SK-N-SH treated with all-trans-retinoic acid at 6 μM for 48 hours (cell line): ENCODE data around the gene TMEM131.

Source experiments
- ATAC-seq: fragments of 200-7000 bp; cut with Tn5 transposase; 3 replicates; pipeline ENCODE4 v1.9.1; 2020; ENCODE audit warnings: mild to moderate bottlenecking, moderate library complexity
- ARNTL ChIP-seq: fragments of 450-650 bp; formaldehyde crosslinking; IDR thresholded peaks from 2 replicates; pipeline ENCODE4 v1.5.0; 2020; ENCODE audit warnings: low read depth, mild to moderate bottlenecking, moderate library complexity, borderline replicate concordance
- BACH2 ChIP-seq: fragments of 250-450 bp; sonication (Bioruptor Pico); IDR thresholded peaks from 2 replicates; pipeline ENCODE4 v1.9.0; 2021; ENCODE audit warnings: mild to moderate bottlenecking, borderline replicate concordance
- CSDC2 ChIP-seq: fragments of 250-450 bp; sonication (Bioruptor Pico); IDR thresholded peaks from 2 replicates; pipeline ENCODE4 v1.5.0; 2020; ENCODE audit warnings: mild to moderate bottlenecking, moderate library complexity
- ESRRG ChIP-seq: fragments of 250-450 bp; sonication (Bioruptor Pico); IDR thresholded peaks from 2 replicates; pipeline ENCODE4 v1.6.1; 2021; ENCODE audit warnings: mild to moderate bottlenecking
- ISL1 ChIP-seq: fragments of 250-450 bp; sonication (Bioruptor Pico); IDR thresholded peaks from 2 replicates; pipeline ENCODE4 v2.1.2; 2022; ENCODE audit warnings: mild to moderate bottlenecking, moderate library complexity
- OSR1 ChIP-seq: fragments of 250-450 bp; sonication (Bioruptor Pico); IDR thresholded peaks from 2 replicates; pipeline ENCODE4 v1.8.0; 2022; ENCODE audit warnings: moderate library complexity, mild to moderate bottlenecking, inconsistent platforms
- PPARA ChIP-seq: fragments of 250-450 bp; sonication (Bioruptor Pico); IDR thresholded peaks from 2 replicates; pipeline ENCODE4 v1.5.0; 2020; ENCODE audit warnings: mild to moderate bottlenecking, borderline replicate concordance
- RARB ChIP-seq: fragments of 250-450 bp; sonication (Bioruptor Pico); IDR thresholded peaks from 2 replicates; pipeline ENCODE4 v1.8.0; 2021; ENCODE audit warnings: mild to moderate bottlenecking, moderate library complexity
- SNAI2 ChIP-seq: fragments of 250-450 bp; sonication (Bioruptor Pico); IDR thresholded peaks from 2 replicates; pipeline ENCODE4 v1.5.0; 2020; ENCODE audit warnings: mild to moderate bottlenecking, moderate library complexity
- TCF4 ChIP-seq: fragments of 250-450 bp; sonication (Bioruptor Pico); IDR thresholded peaks from 2 replicates; pipeline ENCODE4 v1.8.0; 2021; ENCODE audit warnings: mild to moderate bottlenecking, moderate library complexity, borderline replicate concordance
- TOX ChIP-seq: fragments of 250-450 bp; sonication (Bioruptor Pico); IDR thresholded peaks from 2 replicates; pipeline ENCODE4 v1.8.0; 2021; ENCODE audit warnings: mild to moderate bottlenecking, moderate library complexity, borderline replicate concordance
- ZFP3 ChIP-seq: fragments of 250-450 bp; sonication (Bioruptor Pico); IDR thresholded peaks from 2 replicates; pipeline ENCODE4 v1.5.0; 2020; ENCODE audit warnings: mild to moderate bottlenecking, moderate library complexity
- ZFP30 ChIP-seq: fragments of 450-650 bp; formaldehyde crosslinking; IDR thresholded peaks from 2 replicates; pipeline ENCODE4 v1.5.0; 2022; ENCODE audit warnings: mild to moderate bottlenecking, moderate library complexity
- ZNF565 ChIP-seq: fragments of 450-650 bp; formaldehyde crosslinking; conservative IDR thresholded peaks from 2 replicates; pipeline ENCODE4 v1.5.0; 2020; ENCODE audit warnings: low read depth, mild to moderate bottlenecking, moderate library complexity
- ZNF8 ChIP-seq: fragments of 450-650 bp; formaldehyde crosslinking; IDR thresholded peaks from 2 replicates; pipeline ENCODE4 v1.5.0; 2020; ENCODE audit warnings: mild to moderate bottlenecking, moderate library complexity
- TF ChIP-seq, protein P1 (sequence below): fragments of 250-450 bp; sonication (Bioruptor Pico); IDR thresholded peaks from 2 replicates; pipeline ENCODE4 v1.5.1; 2020; ENCODE audit warnings: low read depth, mild to moderate bottlenecking, moderate library complexity
- TF ChIP-seq, protein P2 (sequence below): fragments of 250-450 bp; sonication (Bioruptor Pico); IDR thresholded peaks from 2 replicates; pipeline ENCODE4 v1.8.0; 2020; ENCODE audit warnings: mild to moderate bottlenecking, moderate library complexity, borderline replicate concordance
- TF ChIP-seq, protein P3 (sequence below): fragments of 250-450 bp; sonication (Bioruptor Pico); IDR thresholded peaks from 2 replicates; pipeline ENCODE4 v1.5.0; 2020; ENCODE audit warnings: mild to moderate bottlenecking, moderate library complexity
- TF ChIP-seq, protein P4 (sequence below): fragments of 250-450 bp; sonication (Bioruptor Pico); IDR thresholded peaks from 2 replicates; pipeline ENCODE4 v1.8.0; 2021; ENCODE audit warnings: low read depth, mild to moderate bottlenecking, moderate library complexity, borderline replicate concordance

TMEM131 gene

DNA sequence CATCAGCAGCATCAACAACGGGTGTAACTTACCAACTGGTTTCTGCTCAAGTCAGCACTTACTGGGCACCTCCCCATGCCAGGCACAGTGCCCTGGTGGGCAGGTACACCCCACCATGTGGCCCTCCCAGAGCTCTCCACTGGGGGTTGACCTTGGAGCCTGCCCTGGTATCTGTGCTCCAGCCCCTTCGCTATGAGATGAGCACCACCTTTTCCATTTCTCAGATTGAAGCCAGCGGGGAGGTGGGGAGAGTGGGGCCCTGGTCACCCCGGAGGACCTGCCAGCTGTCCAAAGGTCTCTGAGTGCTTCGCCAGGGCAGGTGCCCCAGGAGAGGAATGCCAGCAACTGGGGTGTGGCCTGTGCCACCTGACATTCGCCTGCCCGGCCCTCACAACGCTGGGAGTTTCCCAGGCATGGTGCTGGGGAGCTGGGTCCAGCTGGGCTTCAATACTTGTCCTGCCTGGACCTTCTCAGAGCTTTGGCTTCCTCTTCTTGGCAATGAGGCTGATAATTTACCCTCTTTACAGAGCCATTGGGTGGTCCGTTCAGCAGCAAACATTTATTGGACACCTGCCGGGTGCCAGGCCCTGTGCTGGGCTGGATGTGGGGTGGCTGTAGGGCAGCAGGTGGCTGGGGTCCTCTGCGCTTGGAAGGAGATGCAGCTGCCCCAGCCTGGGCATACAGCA lies 288.2 kb downstream of the TMEM131 start:
- no peak for TF ChIP-seq ZFP3 (CRISPR knock-in tag)
- TF ChIP-seq PPARA, result no peak
- TF ChIP-seq, protein P1, sequence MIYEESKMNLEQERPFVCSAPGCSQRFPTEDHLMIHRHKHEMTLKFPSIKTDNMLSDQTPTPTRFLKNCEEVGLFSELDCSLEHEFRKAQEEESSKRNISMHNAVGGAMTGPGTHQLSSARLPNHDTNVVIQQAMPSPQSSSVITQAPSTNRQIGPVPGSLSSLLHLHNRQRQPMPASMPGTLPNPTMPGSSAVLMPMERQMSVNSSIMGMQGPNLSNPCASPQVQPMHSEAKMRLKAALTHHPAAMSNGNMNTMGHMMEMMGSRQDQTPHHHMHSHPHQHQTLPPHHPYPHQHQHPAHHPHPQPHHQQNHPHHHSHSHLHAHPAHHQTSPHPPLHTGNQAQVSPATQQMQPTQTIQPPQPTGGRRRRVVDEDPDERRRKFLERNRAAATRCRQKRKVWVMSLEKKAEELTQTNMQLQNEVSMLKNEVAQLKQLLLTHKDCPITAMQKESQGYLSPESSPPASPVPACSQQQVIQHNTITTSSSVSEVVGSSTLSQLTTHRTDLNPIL (CRISPR knock-in tag), result no peak
- no peak for TF ChIP-seq ARNTL (CRISPR knock-in tag)
- TF ChIP-seq ZNF8, result no peak
- TF ChIP-seq SNAI2, result no peak
- TF ChIP-seq, protein P2, sequence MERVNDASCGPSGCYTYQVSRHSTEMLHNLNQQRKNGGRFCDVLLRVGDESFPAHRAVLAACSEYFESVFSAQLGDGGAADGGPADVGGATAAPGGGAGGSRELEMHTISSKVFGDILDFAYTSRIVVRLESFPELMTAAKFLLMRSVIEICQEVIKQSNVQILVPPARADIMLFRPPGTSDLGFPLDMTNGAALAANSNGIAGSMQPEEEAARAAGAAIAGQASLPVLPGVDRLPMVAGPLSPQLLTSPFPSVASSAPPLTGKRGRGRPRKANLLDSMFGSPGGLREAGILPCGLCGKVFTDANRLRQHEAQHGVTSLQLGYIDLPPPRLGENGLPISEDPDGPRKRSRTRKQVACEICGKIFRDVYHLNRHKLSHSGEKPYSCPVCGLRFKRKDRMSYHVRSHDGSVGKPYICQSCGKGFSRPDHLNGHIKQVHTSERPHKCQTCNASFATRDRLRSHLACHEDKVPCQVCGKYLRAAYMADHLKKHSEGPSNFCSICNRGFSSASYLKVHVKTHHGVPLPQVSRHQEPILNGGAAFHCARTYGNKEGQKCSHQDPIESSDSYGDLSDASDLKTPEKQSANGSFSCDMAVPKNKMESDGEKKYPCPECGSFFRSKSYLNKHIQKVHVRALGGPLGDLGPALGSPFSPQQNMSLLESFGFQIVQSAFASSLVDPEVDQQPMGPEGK (CRISPR knock-in tag), result no peak
- TF ChIP-seq, protein P3, sequence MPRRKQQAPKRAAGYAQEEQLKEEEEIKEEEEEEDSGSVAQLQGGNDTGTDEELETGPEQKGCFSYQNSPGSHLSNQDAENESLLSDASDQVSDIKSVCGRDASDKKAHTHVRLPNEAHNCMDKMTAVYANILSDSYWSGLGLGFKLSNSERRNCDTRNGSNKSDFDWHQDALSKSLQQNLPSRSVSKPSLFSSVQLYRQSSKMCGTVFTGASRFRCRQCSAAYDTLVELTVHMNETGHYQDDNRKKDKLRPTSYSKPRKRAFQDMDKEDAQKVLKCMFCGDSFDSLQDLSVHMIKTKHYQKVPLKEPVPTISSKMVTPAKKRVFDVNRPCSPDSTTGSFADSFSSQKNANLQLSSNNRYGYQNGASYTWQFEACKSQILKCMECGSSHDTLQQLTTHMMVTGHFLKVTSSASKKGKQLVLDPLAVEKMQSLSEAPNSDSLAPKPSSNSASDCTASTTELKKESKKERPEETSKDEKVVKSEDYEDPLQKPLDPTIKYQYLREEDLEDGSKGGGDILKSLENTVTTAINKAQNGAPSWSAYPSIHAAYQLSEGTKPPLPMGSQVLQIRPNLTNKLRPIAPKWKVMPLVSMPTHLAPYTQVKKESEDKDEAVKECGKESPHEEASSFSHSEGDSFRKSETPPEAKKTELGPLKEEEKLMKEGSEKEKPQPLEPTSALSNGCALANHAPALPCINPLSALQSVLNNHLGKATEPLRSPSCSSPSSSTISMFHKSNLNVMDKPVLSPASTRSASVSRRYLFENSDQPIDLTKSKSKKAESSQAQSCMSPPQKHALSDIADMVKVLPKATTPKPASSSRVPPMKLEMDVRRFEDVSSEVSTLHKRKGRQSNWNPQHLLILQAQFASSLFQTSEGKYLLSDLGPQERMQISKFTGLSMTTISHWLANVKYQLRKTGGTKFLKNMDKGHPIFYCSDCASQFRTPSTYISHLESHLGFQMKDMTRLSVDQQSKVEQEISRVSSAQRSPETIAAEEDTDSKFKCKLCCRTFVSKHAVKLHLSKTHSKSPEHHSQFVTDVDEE (CRISPR knock-in tag), result no peak
- TF ChIP-seq ESRRG (CRISPR knock-in tag), result no peak
- TF ChIP-seq, protein P4, sequence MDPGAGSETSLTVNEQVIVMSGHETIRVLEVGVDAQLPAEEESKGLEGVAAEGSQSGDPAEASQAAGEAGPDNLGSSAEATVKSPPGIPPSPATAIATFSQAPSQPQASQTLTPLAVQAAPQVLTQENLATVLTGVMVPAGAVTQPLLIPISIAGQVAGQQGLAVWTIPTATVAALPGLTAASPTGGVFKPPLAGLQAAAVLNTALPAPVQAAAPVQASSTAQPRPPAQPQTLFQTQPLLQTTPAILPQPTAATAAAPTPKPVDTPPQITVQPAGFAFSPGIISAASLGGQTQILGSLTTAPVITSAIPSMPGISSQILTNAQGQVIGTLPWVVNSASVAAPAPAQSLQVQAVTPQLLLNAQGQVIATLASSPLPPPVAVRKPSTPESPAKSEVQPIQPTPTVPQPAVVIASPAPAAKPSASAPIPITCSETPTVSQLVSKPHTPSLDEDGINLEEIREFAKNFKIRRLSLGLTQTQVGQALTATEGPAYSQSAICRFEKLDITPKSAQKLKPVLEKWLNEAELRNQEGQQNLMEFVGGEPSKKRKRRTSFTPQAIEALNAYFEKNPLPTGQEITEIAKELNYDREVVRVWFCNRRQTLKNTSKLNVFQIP (CRISPR knock-in tag), result no peak
- TF ChIP-seq RARB (CRISPR knock-in tag), result no peak
- TF ChIP-seq ZNF565 (CRISPR knock-in tag), result no peak
- TF ChIP-seq TOX, result no peak
- TF ChIP-seq ISL1 (CRISPR knock-in tag), result no peak
- no peak for TF ChIP-seq OSR1
- TF ChIP-seq TCF4, result no peak
- ATAC-seq, result no peak

DNA sequence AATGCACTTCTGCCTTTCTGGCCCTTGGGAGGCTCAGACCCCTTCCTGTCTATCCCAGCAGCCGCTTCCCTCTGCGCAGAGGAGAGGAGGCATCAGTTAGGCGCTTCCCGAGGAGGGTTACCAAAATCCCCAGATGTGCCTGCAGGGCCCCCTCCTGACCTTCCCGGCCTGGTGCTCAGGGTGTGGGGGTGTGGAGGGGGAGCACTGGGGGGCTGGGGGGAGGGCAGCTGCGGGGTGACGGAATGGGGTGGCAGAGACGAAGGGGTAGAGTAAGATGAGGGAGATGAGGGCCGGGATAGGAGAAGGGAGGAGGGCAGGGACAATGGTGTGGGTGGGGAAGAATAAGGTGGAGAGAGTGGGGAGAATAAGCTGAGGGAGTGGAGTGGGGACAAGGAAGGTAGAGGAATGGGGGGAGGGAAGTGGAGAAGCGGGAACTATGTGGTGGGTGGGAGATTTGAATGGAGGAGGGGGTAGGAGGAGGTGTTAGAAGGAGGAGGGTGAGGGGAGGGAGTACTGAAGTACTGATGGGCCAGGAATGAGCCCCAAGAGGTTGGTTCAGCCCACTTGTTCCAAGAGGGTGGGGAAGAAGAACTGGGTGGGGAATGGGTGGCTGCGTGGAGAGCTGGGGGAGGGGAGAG lies 288.9 kb downstream of the TMEM131 start:
- TF ChIP-seq TCF4, result no peak
- TF ChIP-seq ZNF8, result no peak
- no peak for TF ChIP-seq OSR1
- TF ChIP-seq, protein P3 (CRISPR knock-in tag), result no peak
- no peak for TF ChIP-seq CSDC2 (CRISPR knock-in tag)
- no peak for TF ChIP-seq ZFP30 (CRISPR knock-in tag)
- TF ChIP-seq ARNTL (CRISPR knock-in tag), result no peak
- no peak for TF ChIP-seq SNAI2
- TF ChIP-seq TOX, result no peak
- no peak for TF ChIP-seq BACH2 (CRISPR knock-in tag)
- no peak for ATAC-seq
